Keratinocyte (primary cell): Measurements from ENCODE around the gene TMCO1.
"Not testable (repeated sequence)": the region's sequence is repeated elsewhere in the genome, so short reads cannot be mapped to it uniquely, and the experiment has no call there.

Source experiments
- EZH2 ChIP-seq: IDR thresholded peaks from one replicate; pipeline ENCODE4 v1.6.1; 2012; ENCODE audit warnings: inconsistent platforms, mild to moderate bottlenecking, low read length, moderate library complexity
- TF ChIP-seq, protein P1 (sequence below), 3 experiments: IDR thresholded peaks in 1 of 3; conservative IDR thresholded peaks in 1 of 3; optimal IDR thresholded peaks in 1 of 3; 2 replicates in 2 of 3; 3 replicates in 1 of 3; pipeline versions ENCODE3 to v1.5.1; 2011; ENCODE audit warnings: low read length in 3 of 3, mild to moderate bottlenecking in 3 of 3, moderate library complexity in 2 of 3, control low read depth in 1 of 3, inconsistent platforms in 1 of 3; ENCODE audit not compliant: insufficient read depth in 2 of 3; ENCODE audit errors: extremely low read depth in 1 of 3

DNA sequence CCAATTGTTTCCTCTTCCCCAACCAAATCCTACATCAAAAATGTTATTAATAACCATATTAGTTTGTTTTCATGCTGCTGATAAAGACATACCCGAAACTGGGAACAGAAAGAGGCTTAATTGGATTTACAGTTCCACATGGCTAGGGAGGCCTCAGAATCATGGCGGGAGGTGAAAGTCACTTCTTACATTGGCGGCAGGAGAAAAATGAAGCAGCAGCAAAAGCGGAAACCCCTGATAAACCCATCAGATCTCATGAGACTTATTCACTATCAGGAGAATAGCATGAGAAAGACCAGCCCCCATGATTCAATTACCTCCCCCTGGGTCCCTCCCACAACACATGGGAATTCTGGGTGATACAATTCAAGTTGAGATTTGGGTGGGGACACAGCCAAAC, 87.9 kb downstream of the TMCO1 start:
- TF ChIP-seq, protein P1, sequence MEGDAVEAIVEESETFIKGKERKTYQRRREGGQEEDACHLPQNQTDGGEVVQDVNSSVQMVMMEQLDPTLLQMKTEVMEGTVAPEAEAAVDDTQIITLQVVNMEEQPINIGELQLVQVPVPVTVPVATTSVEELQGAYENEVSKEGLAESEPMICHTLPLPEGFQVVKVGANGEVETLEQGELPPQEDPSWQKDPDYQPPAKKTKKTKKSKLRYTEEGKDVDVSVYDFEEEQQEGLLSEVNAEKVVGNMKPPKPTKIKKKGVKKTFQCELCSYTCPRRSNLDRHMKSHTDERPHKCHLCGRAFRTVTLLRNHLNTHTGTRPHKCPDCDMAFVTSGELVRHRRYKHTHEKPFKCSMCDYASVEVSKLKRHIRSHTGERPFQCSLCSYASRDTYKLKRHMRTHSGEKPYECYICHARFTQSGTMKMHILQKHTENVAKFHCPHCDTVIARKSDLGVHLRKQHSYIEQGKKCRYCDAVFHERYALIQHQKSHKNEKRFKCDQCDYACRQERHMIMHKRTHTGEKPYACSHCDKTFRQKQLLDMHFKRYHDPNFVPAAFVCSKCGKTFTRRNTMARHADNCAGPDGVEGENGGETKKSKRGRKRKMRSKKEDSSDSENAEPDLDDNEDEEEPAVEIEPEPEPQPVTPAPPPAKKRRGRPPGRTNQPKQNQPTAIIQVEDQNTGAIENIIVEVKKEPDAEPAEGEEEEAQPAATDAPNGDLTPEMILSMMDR (optimal IDR thresholded peaks at IDR 0.05 in 1 of 3, IDR thresholded peaks at IDR 0.05 in 1 of 3, conservative IDR thresholded peaks at IDR 0.05 in 1 of 3; ENCODE audit: extremely low read depth in 1 of 3, insufficient read depth in 2 of 3, low read length in 3 of 3) = not testable (repeated sequence)
- not testable (repeated sequence) for TF ChIP-seq EZH2
